GM19025 (cell line): ENCODE results near the gene C16orf87.
"Not testable (repeated sequence)": the region's sequence is repeated elsewhere in the genome, so short reads cannot be mapped to it uniquely, and the experiment has no call there.

Experiments used
- ATAC-seq: cut with Tn5 transposase; IDR thresholded peaks from one replicate; pipeline ENCODE4 v1.9.1; 2021; ENCODE audit warnings: mild to moderate bottlenecking, low read depth, moderate library complexity; ENCODE audit not compliant: unreplicated experiment

Gene C16orf87

GRCh38 chr16:46803373-46803772 lies 27.6 kb downstream of the C16orf87 start:
- no peak for ATAC-seq

DNA sequence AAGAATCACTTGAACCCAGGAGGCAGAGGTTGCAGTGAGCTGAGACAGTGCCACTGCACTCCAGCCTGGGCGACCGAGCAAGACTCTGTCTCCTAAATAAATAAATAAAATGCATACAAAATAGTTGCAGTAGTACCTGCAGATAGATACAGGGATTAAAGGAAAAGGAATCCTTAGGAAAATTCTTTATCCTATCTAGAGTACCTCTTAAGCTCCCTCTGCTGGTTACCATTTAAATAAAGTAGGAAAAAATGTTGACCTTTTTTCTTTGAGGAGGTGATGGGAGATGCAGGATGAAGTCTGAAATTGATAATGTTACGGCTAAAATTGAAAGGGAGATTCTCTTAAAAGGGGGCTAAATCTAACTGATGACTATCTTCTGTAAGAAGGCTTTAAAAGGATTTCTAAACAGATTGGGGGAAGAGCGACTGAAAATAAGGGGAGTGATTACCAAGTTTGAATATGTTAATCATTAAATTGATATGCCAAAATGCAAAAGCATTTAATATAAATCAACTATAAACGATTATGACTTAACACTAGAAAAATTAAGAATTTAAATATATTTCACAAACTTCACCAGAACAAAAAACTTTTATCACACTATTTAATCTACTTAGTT lies 29.4 kb downstream of the C16orf87 start:
- no peak for ATAC-seq

- ATAC-seq, result no peak
These were observed 30.5 kb downstream of the C16orf87 start for GRCh38 chr16:46800494-46800893.

DNA sequence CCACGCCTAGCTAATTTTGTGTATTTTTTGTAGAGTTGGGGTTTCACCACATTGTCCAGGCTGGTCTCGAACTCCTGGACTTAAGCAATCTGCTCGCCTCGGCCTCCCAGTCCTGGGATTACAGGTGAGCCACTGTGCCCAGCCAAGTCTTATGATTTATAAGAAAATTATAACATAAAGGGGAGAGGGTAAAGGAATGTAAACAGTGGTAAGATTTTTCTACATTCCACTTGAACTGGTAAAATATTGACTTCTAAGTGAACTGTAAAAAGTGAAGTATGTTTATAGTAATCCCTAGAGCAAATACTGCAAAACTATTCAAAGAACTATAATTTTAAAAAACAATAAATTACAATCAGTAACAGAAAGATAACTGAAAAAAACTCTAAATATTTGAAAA lies 33.5 kb downstream of the C16orf87 start:
- no peak for ATAC-seq

GRCh38 chr16:46796764-46797269 lies 34.2 kb downstream of the C16orf87 start:
- ATAC-seq, result no peak

DNA sequence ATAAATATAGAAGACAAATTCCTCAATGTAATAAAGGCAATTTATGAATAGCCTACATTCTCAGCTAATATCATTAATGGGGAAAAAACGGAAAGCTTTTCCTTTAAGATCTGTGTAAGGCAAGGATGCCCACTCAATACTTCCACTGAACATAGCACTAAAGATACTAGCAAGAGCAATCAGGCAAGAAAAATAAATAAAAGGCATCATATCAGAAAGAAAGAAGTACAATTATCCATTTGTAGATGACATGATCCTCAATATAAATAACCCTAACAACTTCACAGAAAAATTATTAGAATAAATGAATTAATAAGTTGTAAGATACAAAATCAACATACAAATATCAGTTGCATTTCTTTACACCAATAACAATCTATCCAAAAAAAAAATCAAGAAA lies 37.1 kb downstream of the C16orf87 start:
- no peak for ATAC-seq

GRCh38 chr16:46790599-46791270 lies 40.2 kb downstream of the C16orf87 start:
- no peak for ATAC-seq

- peak; percentile 87 for ATAC-seq
These were observed 41.2 kb downstream of the C16orf87 start for GRCh38 chr16:46789499-46790414.

DNA sequence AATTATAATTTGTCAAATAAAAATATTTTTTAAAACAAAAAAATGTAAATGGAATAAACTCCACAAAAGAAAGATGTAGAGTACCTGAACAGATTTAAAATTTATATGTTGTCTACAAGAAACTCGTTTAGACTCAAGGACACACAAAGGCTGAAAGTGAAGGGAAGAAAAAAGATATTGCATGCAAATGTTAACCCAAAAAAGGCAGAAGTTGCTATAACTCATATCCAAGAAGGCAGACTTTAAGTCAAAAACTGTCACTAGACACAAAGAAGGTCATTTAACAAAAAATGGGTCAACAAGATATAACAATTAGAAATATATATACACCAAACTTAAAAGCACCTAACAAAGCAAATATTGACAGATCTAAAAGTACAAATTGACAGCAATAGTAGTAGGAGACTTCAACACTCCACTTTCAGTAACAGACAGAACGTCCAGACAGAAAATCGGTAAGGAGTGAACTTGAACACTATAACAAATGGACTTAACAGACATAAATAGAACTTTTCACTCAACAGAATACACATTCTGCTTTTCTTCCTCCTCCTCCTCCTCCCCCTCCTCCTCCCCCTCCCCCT lies 42.0 kb downstream of the C16orf87 start:
- no peak for ATAC-seq

DNA sequence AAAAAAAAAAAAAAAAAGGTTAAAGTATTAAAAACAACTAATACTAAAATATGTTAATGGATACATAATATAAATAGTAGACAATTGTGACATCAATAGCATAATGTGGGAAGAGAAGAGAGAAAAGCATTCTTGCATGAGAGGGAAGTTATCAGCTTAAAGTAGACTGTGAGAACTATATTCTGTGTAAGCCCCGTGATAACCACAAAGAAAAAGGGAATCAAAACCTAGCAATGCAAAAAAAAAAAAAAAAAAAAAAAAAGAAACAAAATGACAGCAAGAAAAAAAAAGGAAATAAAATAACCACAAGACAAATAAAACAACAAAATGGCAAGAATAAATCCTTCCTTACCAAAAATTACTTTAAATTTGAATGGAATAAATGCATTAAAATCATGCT lies 43.1 kb downstream of the C16orf87 start:
- ATAC-seq, result no peak

- no peak for ATAC-seq
These were observed 45.7 kb downstream of the C16orf87 start for GRCh38 chr16:46785076-46785845.

DNA sequence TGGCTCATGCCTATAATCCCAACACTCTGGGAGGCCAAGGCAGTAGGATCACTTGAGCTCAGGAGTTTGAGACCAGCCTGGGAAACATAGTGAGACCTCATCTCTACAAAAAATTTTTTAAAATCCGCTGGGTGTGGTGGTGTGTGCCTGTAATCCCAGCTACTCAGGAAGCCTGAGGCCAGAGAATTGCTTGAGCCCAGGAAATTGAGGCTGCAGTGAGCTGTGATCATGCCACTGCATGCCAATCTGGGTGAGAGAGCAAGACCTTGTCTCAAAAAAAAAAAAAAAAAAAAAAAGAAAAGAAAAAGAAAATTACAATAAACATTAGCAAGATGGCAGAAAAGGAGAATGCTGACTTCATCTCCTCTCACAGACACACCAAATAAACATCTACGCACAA lies 46.4 kb downstream of the C16orf87 start:
- ATAC-seq, result not testable (repeated sequence)

- ATAC-seq, result no peak
These were observed 47.2 kb downstream of the C16orf87 start for GRCh38 chr16:46783800-46784199.

- ATAC-seq, result no peak
These were observed 48.7 kb downstream of the C16orf87 start for GRCh38 chr16:46782320-46782719.

- ATAC-seq, result no peak
These were observed 53.2 kb downstream of the C16orf87 start for GRCh38 chr16:46777804-46778203.

DNA sequence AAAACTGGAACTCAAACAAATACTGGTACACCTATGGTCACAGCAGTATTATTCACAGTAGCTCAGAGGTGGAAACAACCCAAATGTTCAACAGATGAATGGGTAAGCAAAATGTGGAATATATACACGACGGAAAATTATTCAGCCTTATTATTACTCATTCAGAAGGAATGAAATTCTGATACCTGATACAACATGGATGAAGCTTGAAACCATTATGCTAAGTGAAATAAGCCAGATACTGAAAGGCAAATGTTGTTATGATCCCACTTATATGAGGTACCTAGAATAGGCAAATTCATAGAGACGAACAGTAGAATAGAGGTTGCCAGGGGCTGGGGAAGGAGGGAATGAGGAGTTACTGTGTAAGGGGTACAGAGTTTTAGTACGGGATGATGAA lies 55.8 kb downstream of the C16orf87 start:
- no peak for ATAC-seq

DNA sequence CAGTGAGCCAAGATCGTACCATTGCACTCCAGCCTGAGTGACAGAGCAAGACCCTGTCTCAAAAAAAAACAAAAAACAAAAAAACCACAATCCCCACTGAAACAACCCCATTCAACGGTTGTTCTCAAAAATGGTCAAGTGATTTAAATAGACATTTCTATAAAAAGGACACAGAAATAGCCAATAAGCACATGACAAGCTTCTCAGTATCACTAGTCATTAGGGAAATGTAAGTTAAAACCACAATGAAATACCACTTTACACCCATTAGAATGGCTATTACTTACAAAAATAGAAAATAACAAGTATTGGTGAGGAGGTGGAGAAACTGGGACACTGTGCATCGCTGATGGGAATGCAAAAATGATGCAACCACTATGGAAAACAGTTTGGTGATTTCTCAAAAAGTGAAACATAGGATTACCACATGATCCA lies 56.2 kb downstream of the C16orf87 start:
- ATAC-seq, result peak; percentile 59

DNA sequence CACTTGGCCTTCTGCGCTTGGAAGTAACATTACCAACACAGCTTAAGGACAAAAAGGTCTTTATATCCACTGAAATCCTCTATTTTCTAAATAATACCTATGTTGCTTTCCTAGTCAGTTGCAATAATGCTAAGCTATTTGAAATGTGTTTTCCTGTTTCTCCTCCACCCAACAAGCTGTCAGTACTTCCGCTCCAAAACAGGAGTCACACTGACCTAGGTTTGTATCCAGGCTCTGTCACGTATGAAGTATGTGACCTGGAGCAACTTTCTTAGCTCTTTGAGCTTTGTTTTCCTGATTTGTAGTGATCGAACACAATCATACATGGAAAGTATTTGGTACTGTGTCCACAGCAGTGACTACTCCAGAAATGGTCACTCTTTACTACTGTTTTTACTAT lies 58.5 kb downstream of the C16orf87 start:
- no peak for ATAC-seq

DNA sequence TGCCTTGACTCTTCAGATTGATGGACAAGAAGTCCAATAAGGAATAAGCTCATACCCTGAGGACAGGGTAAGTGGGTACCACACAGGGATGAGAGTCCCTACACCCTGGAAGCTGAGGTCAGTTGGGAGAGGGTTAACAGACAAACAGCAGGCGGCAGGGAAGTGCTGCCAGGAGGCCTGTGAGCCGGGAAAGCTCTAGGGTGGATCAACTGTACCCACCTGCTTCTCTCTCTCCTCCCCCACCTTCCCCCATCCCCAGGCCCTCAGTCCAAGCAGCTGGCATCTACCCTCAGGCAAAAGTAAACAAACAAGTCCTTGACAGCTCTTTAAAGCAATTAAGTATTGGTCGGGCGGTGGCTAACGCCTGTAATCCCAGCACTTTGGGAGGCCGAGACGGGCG lies 62.2 kb downstream of the C16orf87 start:
- ATAC-seq, result no peak

DNA sequence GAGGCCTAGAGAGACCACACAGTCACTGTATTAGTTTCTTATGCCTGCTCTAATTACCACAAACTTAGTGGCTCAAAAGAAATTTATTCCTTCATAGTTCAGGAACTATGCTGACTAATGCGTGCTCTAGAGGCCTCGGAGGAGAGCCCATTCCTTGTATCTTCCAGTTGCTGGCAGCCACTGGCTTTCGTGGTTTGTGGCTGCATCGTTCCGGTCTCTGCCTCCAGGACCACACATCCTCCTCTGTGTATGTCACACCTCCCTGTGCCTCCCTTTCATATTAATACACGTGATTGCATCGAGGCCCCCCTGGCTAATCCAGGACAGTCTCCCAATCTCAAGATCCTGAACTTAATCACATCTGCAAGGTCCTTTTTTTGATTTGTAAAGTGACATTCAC lies 65.9 kb downstream of the C16orf87 start:
- ATAC-seq, result no peak
